ENCODE results near the gene GBA3. TPM values are rescaled to one million over a fixed set of nuclear protein-coding genes. Genes with fewer than 3 reads are reported as not detected.

Gene GBA3
- total and polyA plus RNA-seq, 2 donors (not counting 3 experiments of a cell fraction or from before 2014, with no cell fraction given) = not detected

- dilution Hi-C loops (cut with MboI; ENCODE audit: extremely low pct_ligation_motif_present, low sequenced_read_pairs) = no loop called here
- no peak for TF ChIP-seq EZH2 (IDR thresholded peaks at IDR 0.05; ENCODE audit: borderline replicate concordance, low read depth, low read length, severe bottlenecking)
- no peak for TF ChIP-seq CTCF (IDR thresholded peaks at IDR 0.05; ENCODE audit: extremely low read depth in 1 of 2, insufficient read depth in 1 of 2, low read depth in 1 of 2, low read length in 2 of 2)
- TF ChIP-seq JUN (IDR thresholded peaks at IDR 0.05; ENCODE audit: borderline replicate concordance, insufficient read depth, insufficient read length, low read depth) = no peak
- TF ChIP-seq MYC (IDR thresholded peaks at IDR 0.05; ENCODE audit: low read depth, low read length) = no peak
- TF ChIP-seq, protein P1, sequence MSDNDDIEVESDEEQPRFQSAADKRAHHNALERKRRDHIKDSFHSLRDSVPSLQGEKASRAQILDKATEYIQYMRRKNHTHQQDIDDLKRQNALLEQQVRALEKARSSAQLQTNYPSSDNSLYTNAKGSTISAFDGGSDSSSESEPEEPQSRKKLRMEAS (IDR thresholded peaks at IDR 0.05; ENCODE audit: insufficient read depth, insufficient read length) = no peak
- TF ChIP-seq FOS (IDR thresholded peaks at IDR 0.05; ENCODE audit: borderline replicate concordance, insufficient read depth, low read length) = no peak
- TF ChIP-seq GATA2 (IDR thresholded peaks at IDR 0.05; ENCODE audit: insufficient read depth, insufficient read length, low read depth, low read length) = no peak
- TF ChIP-seq POLR2A (IDR thresholded peaks at IDR 0.05; ENCODE audit: low read depth, low read length) = no peak
- TF ChIP-seq POLR2AphosphoS5 (IDR thresholded peaks at IDR 0.05; ENCODE audit: insufficient read depth, low read depth, low read length) = no peak
Observed at GRCh38 chr4:22803512-22803911, 110.8 kb downstream of the GBA3 start.

More at GRCh38 chr4:22803512-22803911, 110.8 kb downstream of the GBA3 start:
- no peaks in the 10 kb centered on the region for H3K27me3 ChIP-seq (ENCODE audit: control insufficient read depth in 2 of 2, insufficient read depth in 2 of 2, low read length in 2 of 2)
- H4K20me1 ChIP-seq (replicated peaks; ENCODE audit: control insufficient read depth, extremely low read depth, insufficient read depth, low read length) = no peaks in the 10 kb centered on the region
- no peak overlapping the region for H3K9ac ChIP-seq (replicated peaks; ENCODE audit: extremely low read depth, insufficient read depth, low read length)
- FAIRE-seq = no peak
- H3K9me1 ChIP-seq (replicated peaks; ENCODE audit: control insufficient read depth, extremely low read depth, insufficient read depth, low read length) = no peaks in the 10 kb centered on the region
- intact Hi-C loops (cut with micrococcal nuclease) = no loop called here
- POLR2A ChIA-PET = no interaction called here
- no peak overlapping the region for H3K4me3 ChIP-seq (replicated peaks in 1 of 3; ENCODE audit: insufficient read depth in 1 of 3, low read depth in 1 of 3, low read length in 3 of 3)
- no peaks in the 10 kb centered on the region for H3K4me1 ChIP-seq (ENCODE audit: control insufficient read depth, extremely low read depth, insufficient read depth, low read length)
- no peak for DNase-seq (ENCODE audit: low read depth, low spot score)
- no peaks in the 10 kb centered on the region for H3K79me2 ChIP-seq (ENCODE audit: control insufficient read depth, insufficient read depth, low read length)
- BruUV-seq (replicated peaks) = no TSS peak
- no peak overlapping the region for H2AFZ ChIP-seq (ENCODE audit: low read depth, low read length)
- no peaks in the 10 kb centered on the region for H3K36me3 ChIP-seq (ENCODE audit: control insufficient read depth in 2 of 2, extremely low read depth in 1 of 2, insufficient read depth in 2 of 2, low read length in 2 of 2)
- CTCF ChIA-PET = no interaction called here
- H3K4me2 ChIP-seq (ENCODE audit: insufficient read depth, low read length) = no peak overlapping the region
- H3K9me3 ChIP-seq (replicated peaks; ENCODE audit: control insufficient read depth, insufficient read depth, low read length) = peaks cover 2% of the 10 kb centered on the region
- no peak overlapping the region for H3K27ac ChIP-seq (ENCODE audit: insufficient read depth, low read depth, low read length)

All from endothelial cell of umbilical vein (primary cell).